DMS79 (cell line): ENCODE measurements around the gene MT1M.
"Not testable (repeated sequence)": the region's sequence is repeated elsewhere in the genome, so short reads cannot be mapped to it uniquely, and the experiment has no call there.

ENCODE experiments used
- DNase-seq: peaks from one replicate; lab custom pipeline; 2025; lab: John Stamatoyannopoulos, UW

The MT1M gene

GRCh38 chr16:56608876-56609462 lies 23.5 kb upstream of the MT1M start:
- no peak for DNase-seq

GRCh38 chr16:56609463-56609921 lies 23.0 kb upstream of the MT1M start:
- no peak for DNase-seq

DNA sequence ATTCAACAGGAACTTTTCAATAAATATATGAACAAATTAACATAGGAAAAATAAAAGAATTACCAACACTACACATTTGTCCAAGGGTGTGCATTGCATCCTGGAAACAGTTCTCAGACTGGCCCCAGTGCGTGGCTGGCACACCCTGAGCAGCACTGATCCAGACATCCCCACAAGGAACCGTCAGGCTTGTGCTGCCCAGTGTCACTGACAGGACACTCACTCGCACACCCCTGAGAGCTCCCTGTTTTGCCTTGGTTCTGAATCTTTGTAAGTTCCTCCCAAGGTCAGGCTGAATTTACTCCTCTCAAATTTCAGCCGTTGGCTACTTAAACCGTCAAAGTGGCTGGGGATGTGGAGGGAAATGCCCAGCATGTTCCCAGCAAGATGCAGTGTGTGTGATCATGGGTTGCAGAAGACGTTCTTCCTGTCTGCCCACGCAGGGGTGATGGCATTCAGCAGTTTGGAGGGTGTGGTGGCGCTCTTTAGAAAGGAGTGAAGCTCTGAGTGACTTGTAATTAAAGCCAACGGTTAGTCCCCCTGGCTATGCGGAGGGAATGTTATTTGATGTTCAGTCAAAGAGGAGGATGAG lies 22.3 kb upstream of the MT1M start:
- DNase-seq = no peak

DNA sequence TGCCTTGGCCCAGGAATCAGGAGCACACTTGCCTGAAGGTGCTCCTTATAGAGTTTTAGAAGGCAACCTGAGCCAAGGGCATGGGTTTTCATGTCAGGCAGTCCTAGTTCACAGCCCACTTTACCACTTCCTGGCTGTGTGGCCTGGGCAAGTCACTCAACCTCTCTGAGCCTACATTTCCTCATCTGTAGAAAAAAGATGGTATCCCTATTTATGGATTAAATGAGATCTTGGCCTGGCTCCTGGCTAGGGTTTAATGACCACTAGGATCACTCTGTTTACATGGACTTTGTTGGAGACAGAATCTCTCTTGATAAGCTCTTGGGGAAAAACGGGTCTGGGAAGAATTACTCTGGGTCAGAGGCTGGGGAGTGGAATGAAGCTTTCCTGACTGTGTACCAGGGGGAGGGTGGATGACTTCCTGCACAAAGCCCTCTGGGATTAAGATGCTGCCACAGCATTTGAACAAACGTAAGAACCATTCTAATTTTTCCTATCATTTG lies 21.8 kb upstream of the MT1M start:
- no peak for DNase-seq

DNA sequence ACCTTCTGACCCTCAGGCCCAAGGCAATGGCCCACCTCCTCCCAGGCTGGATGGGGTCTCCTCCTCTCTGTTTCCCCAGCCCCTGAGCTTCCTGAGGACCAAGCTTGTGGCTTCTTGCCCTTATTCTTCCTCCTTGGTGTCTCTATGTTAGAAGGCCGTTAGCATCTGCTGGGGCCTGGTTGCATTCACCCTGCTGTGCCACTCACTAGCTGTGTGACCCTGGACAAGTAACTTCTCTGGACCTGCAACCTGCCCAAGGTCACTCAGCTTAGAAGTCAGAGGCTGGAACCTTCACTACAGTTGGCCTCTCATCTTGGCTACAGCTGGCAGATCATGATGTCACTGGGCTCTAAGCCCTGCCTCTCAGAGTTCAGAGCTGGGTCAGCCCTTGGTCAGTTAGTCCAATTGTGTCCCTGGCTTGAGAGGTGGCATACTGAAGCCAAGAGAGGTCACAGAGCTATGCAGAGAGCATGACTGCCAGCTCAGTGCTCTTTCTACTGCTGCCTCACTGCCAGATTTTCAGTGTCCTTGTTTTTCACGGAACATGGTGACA lies 21.1 kb upstream of the MT1M start:
- DNase-seq = no peak

- no peak for DNase-seq
These were observed 18.8 kb upstream of the MT1M start for GRCh38 chr16:56613706-56614105.

DNA sequence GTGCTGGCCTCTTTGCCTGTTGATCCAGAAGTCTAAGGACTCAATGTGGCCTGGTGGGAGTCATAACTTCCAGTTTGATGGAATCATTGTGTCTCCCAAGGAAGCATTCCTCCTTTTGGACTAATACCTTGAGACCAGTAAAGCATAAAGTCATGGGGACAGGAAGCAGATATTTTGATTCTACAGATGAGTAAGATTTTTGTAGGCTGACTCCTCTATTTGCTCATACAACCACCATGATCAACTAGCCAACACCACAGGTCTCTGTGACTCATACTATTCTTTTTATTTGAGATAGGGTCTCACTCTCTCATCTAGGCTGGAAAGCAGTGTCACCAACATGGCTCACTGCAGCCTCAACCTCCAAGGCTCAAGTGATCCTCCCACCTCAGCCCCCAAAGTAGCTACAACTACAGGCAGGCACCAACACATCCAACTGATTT lies 17.9 kb upstream of the MT1M start:
- DNase-seq = no peak

- DNase-seq = no peak
These were observed 17.1 kb upstream of the MT1M start for GRCh38 chr16:56615353-56615752.

- DNase-seq = no peak
These were observed 15.7 kb upstream of the MT1M start for GRCh38 chr16:56616608-56617211.

DNA sequence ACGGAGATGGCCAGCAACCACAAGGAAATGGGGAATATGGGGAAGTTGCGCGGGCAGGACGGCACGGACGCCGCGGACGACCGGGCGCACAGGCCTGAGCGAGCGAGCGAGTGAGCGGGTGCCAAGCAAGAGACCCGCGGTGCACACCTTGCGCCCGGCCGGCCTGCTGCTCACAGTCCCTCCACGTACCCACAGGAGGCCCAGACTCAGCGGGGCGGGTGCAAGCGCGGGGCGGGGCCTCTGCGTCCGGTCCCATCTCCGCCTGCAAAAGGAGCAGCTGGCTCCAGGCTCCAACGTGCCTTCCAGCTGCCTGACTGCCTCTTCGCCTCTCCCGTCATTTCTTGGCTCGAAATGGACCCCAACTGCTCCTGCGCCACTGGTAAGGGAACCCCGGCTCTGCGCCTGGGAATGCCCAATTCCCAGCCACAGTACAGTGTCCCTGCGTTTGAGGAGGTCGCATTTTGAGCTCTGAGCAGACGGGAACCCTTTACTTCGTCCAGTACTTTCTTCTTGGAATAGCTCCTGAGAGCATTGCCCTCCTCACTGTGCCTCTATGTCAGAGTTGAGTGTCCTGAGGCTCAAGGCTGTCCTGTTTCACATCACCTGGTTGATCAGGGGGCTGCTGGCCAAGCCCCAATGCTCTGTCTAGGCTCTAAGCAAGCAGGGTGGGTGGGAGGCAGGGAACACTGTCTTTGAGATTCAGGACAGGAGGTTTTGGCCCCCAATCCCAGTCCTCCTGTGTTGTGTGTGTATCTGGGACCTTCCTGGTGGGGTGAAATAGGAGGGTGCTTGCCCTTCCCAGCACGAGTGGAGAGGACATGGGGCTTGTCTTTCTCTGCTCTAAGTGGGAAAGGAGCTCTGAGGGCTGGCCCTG lies 15.0 kb upstream of the MT1M start:
- DNase-seq = no peak

GRCh38 chr16:56618138-56618537 lies 14.3 kb upstream of the MT1M start:
- no peak for DNase-seq

DNA sequence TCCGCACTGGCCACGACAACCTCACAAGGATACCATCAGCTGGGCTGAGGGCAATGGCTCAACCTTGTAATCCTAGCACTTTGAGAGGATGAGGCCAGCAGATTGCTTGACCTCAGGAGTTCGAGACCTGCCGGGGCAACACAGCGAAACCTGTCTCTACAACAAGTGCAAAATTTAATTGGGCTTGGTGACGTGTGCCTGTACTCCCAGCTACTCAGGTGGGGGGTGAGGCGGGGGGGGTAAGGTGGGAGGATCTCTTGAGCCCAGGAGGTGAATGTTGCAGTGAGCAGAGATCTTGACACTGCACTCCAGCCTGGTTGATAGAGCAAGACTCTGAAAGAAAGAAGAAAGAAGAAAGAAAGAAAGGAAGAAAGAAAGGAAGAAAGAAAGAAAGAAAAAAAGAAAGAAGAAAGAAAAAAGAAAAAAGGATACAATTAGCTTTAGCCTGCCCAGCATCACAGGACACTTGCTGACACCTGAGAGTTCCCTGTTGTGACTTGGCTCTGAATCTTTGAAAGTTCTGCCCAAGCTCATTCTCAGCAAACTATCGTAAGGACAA lies 12.0 kb upstream of the MT1M start:
- DNase-seq = no peak

DNA sequence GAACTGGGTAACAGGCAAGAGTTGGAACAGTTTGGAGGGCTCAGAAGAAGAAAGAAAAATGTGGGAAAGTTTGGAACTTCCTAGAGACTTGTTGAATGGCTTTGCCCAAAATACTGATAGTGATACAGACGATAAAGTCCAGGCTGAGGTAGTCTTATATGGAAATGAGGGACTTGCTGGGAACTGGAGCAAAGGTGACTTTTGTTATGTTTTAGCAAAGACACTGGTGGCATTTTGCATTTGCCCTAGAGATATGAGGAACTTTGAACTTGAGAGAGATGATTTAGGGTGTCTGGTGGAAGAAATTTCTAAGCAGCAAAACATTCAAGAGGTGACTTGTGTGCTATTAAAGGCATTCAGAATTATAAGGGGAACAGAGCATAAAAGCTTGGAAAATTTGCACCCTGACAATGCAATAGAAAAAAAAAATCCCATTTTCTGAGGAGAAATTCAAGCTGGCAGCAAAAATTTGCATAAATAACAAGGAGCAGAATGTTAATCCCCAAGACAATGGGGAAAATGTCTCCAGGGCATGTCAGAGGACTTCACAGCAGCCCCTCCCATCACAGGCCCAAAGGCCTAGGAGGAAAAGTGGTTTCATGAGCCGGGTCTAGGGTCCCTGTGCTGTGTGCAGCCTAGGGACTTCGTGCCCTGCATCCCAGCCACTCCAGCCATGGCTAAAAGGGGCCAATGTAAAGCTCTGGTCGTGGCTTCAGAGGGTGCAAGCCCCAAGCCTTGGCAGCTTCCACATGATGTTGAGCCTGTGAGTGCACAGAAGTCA lies 10.6 kb upstream of the MT1M start:
- not testable (repeated sequence) for DNase-seq

GRCh38 chr16:56623184-56623583 lies 9.3 kb upstream of the MT1M start:
- DNase-seq = not testable (repeated sequence)

GRCh38 chr16:56623637-56624036 lies 8.8 kb upstream of the MT1M start:
- no peak for DNase-seq

- DNase-seq = no peak
These were observed 7.1 kb upstream of the MT1M start, which contains the start of gene MT1E for GRCh38 chr16:56625140-56625942. TSS of gene MT1E (plus strand) at chr16:56625781. CDS start at chr16:56625852, 71 bp downstream.

GRCh38 chr16:56625943-56626654 lies 6.4 kb upstream of the MT1M start:
- no peak for DNase-seq

- no peak for DNase-seq
These were observed 5.8 kb upstream of the MT1M start for GRCh38 chr16:56626685-56627084.
